Gastroesophageal sphincter (tissue), 4 donors: ENCODE results near the gene PLAC9. TPM values are rescaled to one million over a fixed set of nuclear protein-coding genes. Genes with fewer than 3 reads are reported as not detected.

ENCODE experiments used
- ATAC-seq: fragments of 150-250 bp; one replicate; pipeline ENCODE4 v1.9.1; 2016; ENCODE audit warnings: mild to moderate bottlenecking, moderate library complexity
- H3K27ac ChIP-seq, 4 donors: fragments of 200-600 bp; sonication (generic) in 3 of 4; 1 replicate in 3 of 4; 2 replicates in 1 of 4; pipeline ENCODE4 v1.5.1; 2016 to 2019
- H3K27me3 ChIP-seq: fragments of 200-600 bp; sonication (generic); one replicate; pipeline ENCODE4 v1.5.1; 2019
- H3K36me3 ChIP-seq, 2 donors: fragments of 200-600 bp; sonication (generic); one replicate each; pipeline ENCODE4 v1.5.1; 2019; ENCODE audit warnings: control low read depth in 1 of 2
- H3K4me1 ChIP-seq, 3 donors: fragments of 200-600 bp; sonication (generic); 1 replicate in 2 of 3; 2 replicates in 1 of 3; pipeline ENCODE4 v1.5.1; 2016 to 2019; ENCODE audit warnings: control low read depth in 2 of 3
- H3K4me3 ChIP-seq, 2 donors: fragments of 200-600 bp; sonication (generic); one replicate each; pipeline ENCODE4 v1.5.1; 2019; ENCODE audit warnings: mild to moderate bottlenecking in 1 of 2, moderate library complexity in 1 of 2
- H3K9me3 ChIP-seq, 3 donors: fragments of 200-600 bp; sonication (generic); one replicate each; pipeline ENCODE4 v1.5.1; 2017 to 2019; ENCODE audit warnings: control low read depth in 2 of 3
- CTCF ChIP-seq, 4 experiments: fragments of 200-600 bp in 2 of 4; fragments of 450-650 bp in 2 of 4; sonication (generic) in 1 of 4; IDR thresholded peaks; one replicate each; pipeline ENCODE4 v1.5.1; 2017 to 2019; ENCODE audit warnings: antibody characterized with exemption in 4 of 4, mild to moderate bottlenecking in 2 of 4, moderate library complexity in 2 of 4
- EP300 ChIP-seq: sonication (generic); formaldehyde crosslinking; IDR thresholded peaks from one replicate; pipeline ENCODE4 v1.6.1; 2017; ENCODE audit warnings: antibody characterized with exemption, mild to moderate bottlenecking
- POLR2A ChIP-seq, 2 donors: fragments of 450-650 bp; IDR thresholded peaks; one replicate each; pipeline ENCODE4 v1.6.1; 2017; ENCODE audit warnings: antibody characterized with exemption in 2 of 2, mild to moderate bottlenecking in 2 of 2, moderate library complexity in 1 of 2
- POLR2AphosphoS5 ChIP-seq: sonication (generic); formaldehyde crosslinking; IDR thresholded peaks from one replicate; pipeline ENCODE4 v1.6.1; 2017; ENCODE audit warnings: antibody characterized with exemption
- WGBS, 2 donors: methylation state at CpG; one replicate each; pipeline ENCODE4 v1.1.5; 2018; ENCODE audit warnings: low coverage in 1 of 2; 5-methylcytosine and 5-hydroxymethylcytosine counted together
- total RNA-seq, 4 donors: library from RNA; depleted of rRNA; stranded (reverse); fragments of >200 nt; gene quantifications; one replicate each; pipeline ENCODE4 v1.1.0, GENCODE V29; 2016

PLAC9 gene
- total RNA-seq, 4 donors from 2014 or later: 21.0 to 34.9 (median 28.9) TPM

- Histone ChIP-seq H3K4me3 (no peak overlapping the region), H3K9me3 (no peaks in the 10 kb centered on the region), H3K27me3 (no peaks in the 10 kb centered on the region), H3K36me3 (peaks cover 0 to 83% of the 10 kb centered on the region in 2 donors), H3K27ac (peak overlapping the region in 3 of 4 donors; percentile 75 to 89 (median 78)), H3K4me1 (peaks cover 4 to 85% (median 40%) of the 10 kb centered on the region in 3 donors)
- no peak for ATAC-seq
- no peak for TF ChIP-seq EP300
- no peak for TF ChIP-seq POLR2AphosphoS5
- no peak for TF ChIP-seq CTCF (IDR thresholded peaks at IDR 0.05)
- whole genome bisulfite sequencing, 2 donors: 96% methylated on average over 4 to 11 of the region's 14 CpGs
Observed at GRCh38 chr10:80157561-80157960, 25.0 kb downstream of the PLAC9 start.

- Histone ChIP-seq H3K27me3 (no peaks in the 10 kb centered on the region), H3K36me3 (peaks cover 0 to 85% of the 10 kb centered on the region in 2 donors), H3K4me1 (peaks cover 4 to 90% (median 41%) of the 10 kb centered on the region in 3 donors), H3K27ac (peak overlapping the region; percentile 50 to 89 (median 76)), H3K4me3 (no peak overlapping the region), H3K9me3 (no peaks in the 10 kb centered on the region)
- TF ChIP-seq CTCF (IDR thresholded peaks at IDR 0.05) (no peak), EP300 (no peak), POLR2A (IDR thresholded peaks at IDR 0.05) (no peak), POLR2AphosphoS5 (no peak)
- WGBS, 2 donors: 20% methylated on average over 4 of the region's 5 CpGs; no CpG with 5 or more reads in 1 of the 2 donors
- ATAC-seq: peak; percentile 1
Observed at GRCh38 chr10:80158126-80158525, 25.6 kb downstream of the PLAC9 start.

GRCh38 chr10:80158598-80159127, 26.1 kb downstream of the PLAC9 start:
- WGBS, 2 donors: 0 to 14% methylated on average over 5 to 6 of the region's 14 CpGs
- peak in 1 of 4 experiments; percentile 4 for TF ChIP-seq CTCF (IDR thresholded peaks at IDR 0.05)
- TF ChIP-seq POLR2A (IDR thresholded peaks at IDR 0.05): no peak
- peak; percentile 90 for TF ChIP-seq POLR2AphosphoS5
- peaks cover 4 to 96% (median 46%) of the 10 kb centered on the region in 3 donors for H3K4me1 ChIP-seq

GRCh38 chr10:80159166-80159873, 26.8 kb downstream of the PLAC9 start:
- no peaks in the 10 kb centered on the region for H3K9me3 ChIP-seq
- no peak for ATAC-seq
- no peak overlapping the region for H3K4me3 ChIP-seq
- WGBS, 2 donors: 75 to 87% methylated on average over 5 to 8 of the region's 9 CpGs
- TF ChIP-seq CTCF (IDR thresholded peaks at IDR 0.05): no peak
- TF ChIP-seq EP300: no peak
- no peak for TF ChIP-seq POLR2A (IDR thresholded peaks at IDR 0.05)
- TF ChIP-seq POLR2AphosphoS5: no peak
- H3K4me1 ChIP-seq: peaks cover 4 to 100% (median 52%) of the 10 kb centered on the region in 3 donors
- peak overlapping the region; percentile 26 to 89 (median 76) for H3K27ac ChIP-seq
- peaks cover 0 to 85% of the 10 kb centered on the region in 2 donors for H3K36me3 ChIP-seq
- no peaks in the 10 kb centered on the region for H3K27me3 ChIP-seq

More at GRCh38 chr10:80158598-80159127, 26.1 kb downstream of the PLAC9 start:
- Histone ChIP-seq H3K9me3 (no peaks in the 10 kb centered on the region), H3K36me3 (peaks cover 0 to 85% of the 10 kb centered on the region in 2 donors), H3K4me3 (no peak overlapping the region), H3K27ac (peak overlapping the region; percentile 50 to 89 (median 76)), H3K27me3 (no peaks in the 10 kb centered on the region)
- ATAC-seq: peak; percentile 90
